PFSK-1 (cell line): ENCODE data around the gene FAM236B. TPM values are rescaled to one million over a fixed set of nuclear protein-coding genes. Genes with fewer than 3 reads are reported as not detected.
"Not testable (repeated sequence)": the region's sequence is repeated elsewhere in the genome, so short reads cannot be mapped to it uniquely, and the experiment has no call there.

Source experiments
- FOXP2 ChIP-seq: optimal IDR thresholded peaks from 2 replicates; pipeline ENCODE3; 2011; ENCODE audit warnings: borderline replicate concordance, control low read depth, inconsistent platforms; ENCODE audit not compliant: insufficient read depth; ENCODE audit errors: extremely low read length, extremely low read depth
- POLR2AphosphoS5 ChIP-seq: IDR thresholded peaks from 2 replicates; pipeline ENCODE4 v1.6.1; 2012; ENCODE audit warnings: low read depth, mild to moderate bottlenecking, control low read depth, low read length, moderate library complexity
- SIN3A ChIP-seq: IDR thresholded peaks from 2 replicates; pipeline ENCODE4 v1.6.1; 2012; ENCODE audit warnings: mild to moderate bottlenecking, low read length, moderate library complexity, borderline replicate concordance; ENCODE audit not compliant: insufficient read depth
- TAF1 ChIP-seq: IDR thresholded peaks from 2 replicates; pipeline ENCODE4 v1.6.1; 2012; ENCODE audit warnings: low read length, control low read depth, borderline replicate concordance; ENCODE audit not compliant: insufficient read depth
- polyA plus RNA-seq: library from polyadenylated mRNA; unstranded; fragments of >200 nt; gene quantifications from one replicate; pipeline ENCODE4 v1.2.1, GENCODE V29; 2012; ENCODE audit warnings: low read depth, missing spikeins; ENCODE audit not compliant: insufficient read length
- TF ChIP-seq, protein P1 (sequence below), 2 experiments: IDR thresholded peaks; 2 replicates each; pipeline versions ENCODE4 v1.6.1 to v1.8.0; 2011 to 2012; ENCODE audit warnings: low read depth in 2 of 2, low read length in 2 of 2, control low read depth in 1 of 2, inconsistent platforms in 1 of 2, mild to moderate bottlenecking in 1 of 2, moderate library complexity in 1 of 2; ENCODE audit not compliant: insufficient read depth in 1 of 2

Gene FAM236B
- polyA plus RNA-seq, result not detected

DNA sequence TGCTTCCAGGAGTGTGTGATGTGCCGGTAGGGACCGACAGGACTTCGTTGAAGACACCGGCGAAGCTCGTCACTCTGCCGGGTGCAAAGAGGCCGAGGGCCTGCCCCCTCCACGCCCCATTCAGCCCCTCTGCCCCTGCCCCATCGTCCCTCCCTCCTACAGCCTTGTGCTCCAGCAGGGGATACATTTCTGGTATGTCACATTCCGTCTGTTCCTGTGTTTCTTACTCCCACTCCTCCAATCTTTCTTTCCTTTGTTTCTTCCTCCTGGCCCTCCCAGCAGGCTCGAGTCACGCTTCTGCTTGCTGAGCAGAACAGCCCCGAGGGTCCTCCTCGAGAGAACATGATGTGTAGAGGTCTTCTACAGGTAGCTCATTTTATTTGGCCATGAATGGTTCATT lies at the start of gene FAM236B:
TSS of gene FAM236B (minus strand) at position 101 of the 400 bp plus-strand sequence. CDS start at position 1, 100 bp downstream.
- TF ChIP-seq TAF1, SIN3A, FOXP2: not testable (repeated sequence)

DNA sequence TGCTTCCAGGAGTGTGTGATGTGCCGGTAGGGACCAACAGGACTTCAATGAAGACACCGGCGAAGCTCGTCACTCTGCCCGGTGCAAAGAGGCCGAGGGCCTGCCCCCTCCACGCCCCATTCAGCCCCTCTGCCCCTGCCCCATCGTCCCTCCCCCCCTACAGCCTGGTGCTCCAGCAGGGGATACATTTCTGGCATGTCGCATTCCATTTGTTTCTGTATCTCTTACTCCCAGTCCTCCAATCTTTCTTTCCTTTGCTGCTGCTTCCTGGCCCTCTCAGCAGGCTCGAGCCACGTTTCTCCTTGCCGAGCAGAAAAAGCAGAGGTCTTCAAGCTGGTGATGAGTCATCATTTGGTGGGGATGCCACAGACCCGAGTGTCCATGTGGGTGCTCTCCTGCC lies 25.6 kb upstream of the FAM236B start, which contains the start of gene FAM236D:
TSS of gene FAM236D (minus strand) at position 101 of the 400 bp plus-strand sequence. CDS start at position 1, 100 bp downstream.
- TF ChIP-seq, protein P1, sequence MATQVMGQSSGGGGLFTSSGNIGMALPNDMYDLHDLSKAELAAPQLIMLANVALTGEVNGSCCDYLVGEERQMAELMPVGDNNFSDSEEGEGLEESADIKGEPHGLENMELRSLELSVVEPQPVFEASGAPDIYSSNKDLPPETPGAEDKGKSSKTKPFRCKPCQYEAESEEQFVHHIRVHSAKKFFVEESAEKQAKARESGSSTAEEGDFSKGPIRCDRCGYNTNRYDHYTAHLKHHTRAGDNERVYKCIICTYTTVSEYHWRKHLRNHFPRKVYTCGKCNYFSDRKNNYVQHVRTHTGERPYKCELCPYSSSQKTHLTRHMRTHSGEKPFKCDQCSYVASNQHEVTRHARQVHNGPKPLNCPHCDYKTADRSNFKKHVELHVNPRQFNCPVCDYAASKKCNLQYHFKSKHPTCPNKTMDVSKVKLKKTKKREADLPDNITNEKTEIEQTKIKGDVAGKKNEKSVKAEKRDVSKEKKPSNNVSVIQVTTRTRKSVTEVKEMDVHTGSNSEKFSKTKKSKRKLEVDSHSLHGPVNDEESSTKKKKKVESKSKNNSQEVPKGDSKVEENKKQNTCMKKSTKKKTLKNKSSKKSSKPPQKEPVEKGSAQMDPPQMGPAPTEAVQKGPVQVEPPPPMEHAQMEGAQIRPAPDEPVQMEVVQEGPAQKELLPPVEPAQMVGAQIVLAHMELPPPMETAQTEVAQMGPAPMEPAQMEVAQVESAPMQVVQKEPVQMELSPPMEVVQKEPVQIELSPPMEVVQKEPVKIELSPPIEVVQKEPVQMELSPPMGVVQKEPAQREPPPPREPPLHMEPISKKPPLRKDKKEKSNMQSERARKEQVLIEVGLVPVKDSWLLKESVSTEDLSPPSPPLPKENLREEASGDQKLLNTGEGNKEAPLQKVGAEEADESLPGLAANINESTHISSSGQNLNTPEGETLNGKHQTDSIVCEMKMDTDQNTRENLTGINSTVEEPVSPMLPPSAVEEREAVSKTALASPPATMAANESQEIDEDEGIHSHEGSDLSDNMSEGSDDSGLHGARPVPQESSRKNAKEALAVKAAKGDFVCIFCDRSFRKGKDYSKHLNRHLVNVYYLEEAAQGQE (IDR thresholded peaks at IDR 0.05; ENCODE audit: insufficient read depth in 1 of 2, low read depth in 2 of 2, low read length in 2 of 2), result not testable (repeated sequence)
- TF ChIP-seq SIN3A, FOXP2: not testable (repeated sequence)

DNA sequence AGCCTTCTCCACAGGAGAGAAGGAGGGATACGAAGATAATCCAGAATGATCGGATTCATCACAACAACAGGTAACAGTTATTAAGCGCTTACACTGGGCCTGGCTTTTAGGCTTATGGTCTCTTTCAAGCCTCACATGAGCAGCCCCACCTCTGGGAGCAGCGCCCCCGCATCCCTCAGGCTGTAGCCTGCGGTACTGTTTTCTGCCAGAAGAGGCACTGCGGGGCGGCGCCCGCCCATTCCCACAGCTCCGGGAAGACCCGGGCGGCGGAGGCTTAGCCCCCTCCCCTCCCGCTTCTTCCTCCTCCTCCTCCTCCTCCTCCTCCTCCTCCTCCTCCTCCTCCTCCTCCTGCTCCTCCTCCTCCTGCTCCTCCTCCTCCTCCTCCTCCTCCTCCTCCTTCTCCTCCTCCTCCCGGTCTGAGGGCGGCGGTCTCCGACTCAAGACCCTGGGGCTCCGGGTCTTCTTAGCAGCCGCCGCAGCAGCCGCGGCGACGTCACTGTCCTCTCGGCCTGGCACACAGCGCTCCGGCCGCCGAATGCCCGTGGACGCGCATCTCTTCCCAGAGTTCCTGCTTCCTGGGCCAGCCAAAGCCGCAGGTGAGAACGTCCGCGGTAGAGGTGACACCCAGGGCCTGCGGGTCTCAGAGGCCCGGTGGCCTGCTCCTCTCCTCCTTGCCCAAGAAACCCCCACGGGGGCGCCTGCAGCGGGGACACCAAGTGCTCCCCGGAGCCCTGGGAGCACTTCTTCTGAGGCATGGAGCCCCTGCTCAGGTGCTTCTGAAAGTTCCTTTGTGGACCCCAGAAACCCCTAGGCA lies 5.6 kb downstream of the FAM236B start, which contains the start of gene DMRTC1B:
TSS of gene DMRTC1B (plus strand) at position 238 of the 814 bp plus-strand sequence. CDS start 68,246 bp downstream, outside the sequence.
- not testable (repeated sequence) for TF ChIP-seq FOXP2, SIN3A, POLR2AphosphoS5

DNA sequence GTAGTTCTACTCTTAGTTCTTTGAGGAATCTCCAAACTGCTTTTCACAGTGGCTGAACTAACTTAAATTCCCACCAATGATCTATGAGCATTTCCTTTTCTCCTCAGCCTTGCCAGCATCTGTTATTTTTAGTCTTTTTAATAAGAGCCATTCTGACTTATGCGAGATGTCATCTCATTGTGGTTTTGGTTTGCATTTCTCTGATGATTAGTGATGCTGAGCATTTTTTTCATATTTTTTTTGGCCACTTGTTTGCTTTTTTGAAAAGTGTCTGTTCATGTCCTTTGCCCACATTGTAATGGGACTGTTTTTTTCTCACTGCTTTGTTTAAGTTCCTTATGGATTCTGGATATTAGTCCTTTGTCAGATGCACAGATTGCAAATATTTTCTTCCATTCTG lies 46.9 kb downstream of the FAM236B start:
- no peak for TF ChIP-seq FOXP2
- TF ChIP-seq TAF1, result no peak
- TF ChIP-seq SIN3A, result no peak
- TF ChIP-seq POLR2AphosphoS5, result no peak
- TF ChIP-seq, protein P1 (IDR thresholded peaks at IDR 0.05; ENCODE audit: insufficient read depth in 1 of 2, low read depth in 2 of 2, low read length in 2 of 2), result no peak
